ENCODE measurements around the gene ANO8.

ANO8 gene

GRCh38 chr19:17334414-17335409 is at the start of gene ANO8:
Gene ANO8, minus strand, starts transcription at chr19:17334855. Its CDS starts 185 bp downstream, at chr19:17334670.
- TF ChIP-seq CTCF (IDR thresholded peaks at IDR 0.05; ENCODE audit: insufficient read depth, low read length, poor library complexity, severe bottlenecking) = no peak
- TF ChIP-seq EZH2phosphoT487 (conservative IDR thresholded peaks at IDR 0.05; ENCODE audit: low read length) = no peak
- 0 out of 2 replicates have a peak within 1 kb of the TSS, but pooled peaks have one; percentile 30 for H3K27ac ChIP-seq (ENCODE audit: low read depth, low read length)

GRCh38 chr19:17380426-17381138 is 45.9 kb upstream of the ANO8 start:
- no peak overlapping the region for H3K4me2 ChIP-seq (ENCODE audit: low read depth, low read length, poor library complexity, severe bottlenecking)
- H3K27ac ChIP-seq (ENCODE audit: low read depth, low read length) = no peak overlapping the region
- no peak overlapping the region for H2AFZ ChIP-seq (ENCODE audit: low read depth, low read length, severe bottlenecking)
- TF ChIP-seq CTCF (IDR thresholded peaks at IDR 0.05; ENCODE audit: insufficient read depth, low read length, poor library complexity, severe bottlenecking) (no peak), EZH2phosphoT487 (conservative IDR thresholded peaks at IDR 0.05; ENCODE audit: low read length) (no peak)
- no peak overlapping the region for H3K9ac ChIP-seq (ENCODE audit: low read length)
- no peaks in the 10 kb centered on the region for H3K9me3 ChIP-seq (ENCODE audit: insufficient read depth, low read length)
- no peaks in the 10 kb centered on the region for H3K9me2 ChIP-seq (replicated peaks; ENCODE audit: insufficient read depth, low read length)
- no peaks in the 10 kb centered on the region for H3K27me3 ChIP-seq (ENCODE audit: low read length)
- peaks cover 10% of the 10 kb centered on the region; the same call in 1 of the 2 replicates for H3F3A ChIP-seq (ENCODE audit: insufficient read depth)
- no peaks in the 10 kb centered on the region for H3K36me3 ChIP-seq (ENCODE audit: low read length)
- no peaks in the 10 kb centered on the region for H3K79me2 ChIP-seq (ENCODE audit: insufficient read depth, low read length)
- H3K4me3 ChIP-seq (ENCODE audit: insufficient read depth, low read length, poor library complexity, severe bottlenecking) = no peak overlapping the region
- no peaks in the 10 kb centered on the region for H4K20me1 ChIP-seq (ENCODE audit: low read depth, low read length)

More at GRCh38 chr19:17334414-17335409, at the start of gene ANO8:
- Histone ChIP-seq H3K4me2 (ENCODE audit: low read depth, low read length, poor library complexity, severe bottlenecking) (peak within 1 kb of the TSS; percentile 87), H3K4me3 (ENCODE audit: insufficient read depth, low read length, poor library complexity, severe bottlenecking) (peak within 1 kb of the TSS; percentile 73), H4K20me1 (ENCODE audit: low read depth, low read length) (no peaks in the 10 kb centered on the region), H3K9ac (ENCODE audit: low read length) (peak within 1 kb of the TSS; percentile 75), H3K9me2 (replicated peaks; ENCODE audit: insufficient read depth, low read length) (no peaks in the 10 kb centered on the region), H3K9me3 (ENCODE audit: insufficient read depth, low read length) (no peaks in the 10 kb centered on the region), H2AFZ (ENCODE audit: low read depth, low read length, severe bottlenecking) (peak within 1 kb of the TSS; percentile 86), H3K36me3 (ENCODE audit: low read length) (no peaks in the 10 kb centered on the region), H3K27me3 (ENCODE audit: low read length) (no peaks in the 10 kb centered on the region), H3F3A (ENCODE audit: insufficient read depth) (0 out of 2 replicates have a peak, but pooled peaks cover 3% of the 10 kb centered on the region), H3K79me2 (ENCODE audit: insufficient read depth, low read length) (peaks cover 14% of the 10 kb centered on the region; the same call in 1 of the 2 replicates)

GRCh38 chr19:17379221-17379631 is 44.6 kb upstream of the ANO8 start:
- Histone ChIP-seq H3K9ac (ENCODE audit: low read length) (no peak overlapping the region), H3K9me3 (ENCODE audit: insufficient read depth, low read length) (no peaks in the 10 kb centered on the region), H3K4me3 (ENCODE audit: insufficient read depth, low read length, poor library complexity, severe bottlenecking) (no peak overlapping the region), H3F3A (ENCODE audit: insufficient read depth) (peaks cover 12% of the 10 kb centered on the region; the same call in 1 of the 2 replicates), H3K36me3 (ENCODE audit: low read length) (no peaks in the 10 kb centered on the region), H4K20me1 (ENCODE audit: low read depth, low read length) (no peaks in the 10 kb centered on the region), H3K4me2 (ENCODE audit: low read depth, low read length, poor library complexity, severe bottlenecking) (no peak overlapping the region), H3K79me2 (ENCODE audit: insufficient read depth, low read length) (no peaks in the 10 kb centered on the region), H3K27me3 (ENCODE audit: low read length) (no peaks in the 10 kb centered on the region), H2AFZ (ENCODE audit: low read depth, low read length, severe bottlenecking) (no peak overlapping the region), H3K9me2 (replicated peaks; ENCODE audit: insufficient read depth, low read length) (no peaks in the 10 kb centered on the region), H3K27ac (ENCODE audit: low read depth, low read length) (no peak overlapping the region)
- TF ChIP-seq EZH2phosphoT487 (conservative IDR thresholded peaks at IDR 0.05; ENCODE audit: low read length) (no peak), CTCF (IDR thresholded peaks at IDR 0.05; ENCODE audit: insufficient read depth, low read length, poor library complexity, severe bottlenecking) (no peak)

Data from SU-DHL-6 (cell line).